Heart left ventricle (tissue), 16 donors: ENCODE measurements around the gene EVI5L. TPM values are rescaled to one million over a fixed set of nuclear protein-coding genes. Genes with fewer than 3 reads are reported as not detected.

ENCODE experiments used
- ATAC-seq, 4 donors: fragments of 200-7000 bp; cut with Tn5 transposase; one replicate each; pipeline ENCODE4 v1.9.1; 2020 to 2022; ENCODE audit warnings: moderate library complexity in 4 of 4, mild to moderate bottlenecking in 3 of 4, moderate number of reproducible peaks in 1 of 4
- DNase-seq, 5 donors: peaks; one replicate each; pipeline ENCODE4 v3.0.0-alpha.2; 2020
- H3K27ac ChIP-seq, 12 donors: fragments of 200-600 bp; sonication (generic) in 4 of 12; one replicate each; pipeline versions ENCODE4 v1.5.0 to v1.8.0; 2016 to 2022; ENCODE audit warnings: mild to moderate bottlenecking in 2 of 12
- H3K27me3 ChIP-seq, 9 donors: fragments of 200-600 bp; sonication (generic) in 2 of 9; one replicate each; pipeline versions ENCODE4 v1.5.1 to v1.8.0; 2016 to 2022; ENCODE audit warnings: mild to moderate bottlenecking in 3 of 9
- H3K36me3 ChIP-seq, 9 donors: fragments of 200-600 bp; sonication (generic) in 2 of 9; one replicate each; pipeline versions ENCODE4 v1.5.0 to v1.8.0; 2018 to 2022; ENCODE audit warnings: mild to moderate bottlenecking in 2 of 9
- H3K4me1 ChIP-seq, 12 donors: fragments of 200-600 bp; sonication (generic) in 4 of 12; one replicate each; pipeline versions ENCODE4 v1.5.0 to v1.8.0; 2016 to 2022; ENCODE audit warnings: mild to moderate bottlenecking in 3 of 12
- H3K4me3 ChIP-seq, 12 donors: fragments of 200-600 bp; sonication (generic) in 4 of 12; one replicate each; pipeline versions ENCODE4 v1.5.0 to v1.8.0; 2017 to 2022; ENCODE audit warnings: mild to moderate bottlenecking in 9 of 12, moderate library complexity in 4 of 12
- H3K9me3 ChIP-seq, 12 donors: fragments of 200-600 bp; sonication (generic) in 4 of 12; one replicate each; pipeline versions ENCODE4 v1.5.0 to v1.8.0; 2016 to 2022; ENCODE audit warnings: mild to moderate bottlenecking in 1 of 12
- POLR2A ChIP-seq, 2 donors: fragments of 450-650 bp; IDR thresholded peaks; one replicate each; pipeline ENCODE4 v1.6.1; 2017; ENCODE audit warnings: antibody characterized with exemption in 2 of 2, mild to moderate bottlenecking in 2 of 2, moderate library complexity in 2 of 2
- WGBS, 4 donors: extraction: QIAGEN DNeasy Blood & Tissue Kit in 2 of 4; methylation state at CpG; one replicate each; pipeline versions ENCODE4 v1.1.5 to v1.1.7; 2013 to 2018; 5-methylcytosine and 5-hydroxymethylcytosine counted together
- intact Hi-C, 10 donors: fragments of 100-400 bp; cut with DNase I; formaldehyde crosslinking; loops; one replicate each; pipeline versions ENCODE4 v1.11.1 to v1.14.2; 2022
- polyA plus RNA-seq, 2 donors: library from polyadenylated mRNA; stranded (reverse); fragments of 200-250 nt; gene quantifications; one replicate each; pipeline ENCODE4 v1.2.3, GENCODE V29; 2013
- total RNA-seq, 9 donors: library from RNA; depleted of rRNA in 2 of 9; stranded (reverse); fragments of >200 nt in 2 of 9; fragmentation: NEBNext Ultra II Directional in 3 of 9; extraction: Animal tissue kit (Norgen Biotek cat#: 25700) in 3 of 9; gene quantifications; one replicate each; pipeline versions ENCODE4 v1.1.0 to v1.2.4, GENCODE V29; 2016 to 2023
- TF ChIP-seq, protein P1 (sequence below), 12 donors: fragments of 200-600 bp; sonication (generic) in 4 of 12; IDR thresholded peaks; one replicate each; pipeline versions ENCODE4 v1.5.0 to v1.8.0; 2018 to 2022; ENCODE audit warnings: antibody characterized with exemption in 12 of 12, mild to moderate bottlenecking in 5 of 12
- donor health status: ischemic (EF 13 %, LVEDD 7.1; RV severe dilation, severe dysfunction).
- donor health status: healthy with polysubstance abuse.
- donor health status: DM: no; HTN: yes; CAD: no.
- donor health status: DM: no; HTN: no; CAD: no.
- donor health status: ischemic (EF 25% LVEDD 6.9; RV normal size, moderate dysfunction).
- donor health status: ischemic (EF 25% LVEDD 5.7; RV mildly dilated, moderate dysfunction).
- donor health status: healthy.
- donor health status: DM: yes; HTN: yes; CAD: no.
- donor health status: ischemic (EF 35%, LVEDD 5.7; RV mildly dilated, moderate dysfunction).
- donor health status: nonischemic (EF 11% LVEDD 7.7; RV severe dilation, severe dysfunction).
- donor health status: DM: yes; HTN: yes; CAD: no.
- donor health status: PGD.
- donor health status: ischemic (EF 29% LVEDD 5.4; RV normal size, mild dysfunction).
- donor health status: nonischemic (EF 23%, LVEDD 6.1; RV moderate dilation, normal function).

Gene EVI5L
- total and polyA plus RNA-seq, 11 donors = 18.2 to 41.9 (median 22.1) TPM

DNA sequence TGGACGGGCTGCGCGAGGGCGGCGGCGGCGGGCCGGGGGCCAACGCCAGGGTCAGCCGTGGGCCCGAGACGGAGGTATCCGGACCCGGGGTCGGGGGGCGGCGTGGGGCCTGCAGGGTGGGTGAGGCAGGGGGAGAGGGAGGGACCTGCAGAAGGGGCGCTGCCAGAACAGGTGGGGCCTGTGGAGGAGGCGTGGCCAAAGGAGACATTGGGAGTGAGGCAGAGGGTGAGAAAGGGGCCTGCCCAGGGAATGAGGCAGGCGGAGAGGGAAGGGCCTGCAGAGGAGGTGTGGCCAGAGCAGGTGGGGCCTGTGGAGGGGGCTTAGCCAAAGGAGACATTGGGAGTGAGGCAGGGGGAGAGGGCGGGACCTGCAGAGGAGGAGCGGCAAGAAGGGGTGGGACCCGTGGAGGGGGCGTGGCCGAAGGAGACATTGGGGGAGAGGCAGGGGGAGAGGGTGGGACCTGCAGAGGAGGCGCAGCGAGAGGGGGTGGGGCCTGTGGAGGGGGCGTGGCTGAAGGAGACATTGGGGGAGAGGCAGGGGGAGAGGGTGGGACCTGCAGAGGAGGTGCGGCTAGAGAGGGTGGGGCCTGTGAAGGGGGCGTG is 40.0 kb downstream of the EVI5L start:
- Histone ChIP-seq H3K9me3 (no peaks in the 10 kb centered on the region), H3K27ac (peak overlapping the region in 3 of 12 donors; percentile 33 to 55 (median 38)), H3K4me1 (peaks cover 4 to 56% (median 22%) of the 10 kb centered on the region in 12 donors), H3K4me3 (peak overlapping the region in 11 of 12 donors; percentile 21 to 58 (median 48)), H3K36me3 (no peaks in the 10 kb centered on the region), H3K27me3 (peaks cover 16 to 57% (median 26%) of the 10 kb centered on the region in 9 donors)
- peak in 2 of 4 donors; percentile 4 to 17 for ATAC-seq
- peak in 2 of 5 donors; percentile 49 to 53 for DNase-seq
- TF ChIP-seq, protein P1, sequence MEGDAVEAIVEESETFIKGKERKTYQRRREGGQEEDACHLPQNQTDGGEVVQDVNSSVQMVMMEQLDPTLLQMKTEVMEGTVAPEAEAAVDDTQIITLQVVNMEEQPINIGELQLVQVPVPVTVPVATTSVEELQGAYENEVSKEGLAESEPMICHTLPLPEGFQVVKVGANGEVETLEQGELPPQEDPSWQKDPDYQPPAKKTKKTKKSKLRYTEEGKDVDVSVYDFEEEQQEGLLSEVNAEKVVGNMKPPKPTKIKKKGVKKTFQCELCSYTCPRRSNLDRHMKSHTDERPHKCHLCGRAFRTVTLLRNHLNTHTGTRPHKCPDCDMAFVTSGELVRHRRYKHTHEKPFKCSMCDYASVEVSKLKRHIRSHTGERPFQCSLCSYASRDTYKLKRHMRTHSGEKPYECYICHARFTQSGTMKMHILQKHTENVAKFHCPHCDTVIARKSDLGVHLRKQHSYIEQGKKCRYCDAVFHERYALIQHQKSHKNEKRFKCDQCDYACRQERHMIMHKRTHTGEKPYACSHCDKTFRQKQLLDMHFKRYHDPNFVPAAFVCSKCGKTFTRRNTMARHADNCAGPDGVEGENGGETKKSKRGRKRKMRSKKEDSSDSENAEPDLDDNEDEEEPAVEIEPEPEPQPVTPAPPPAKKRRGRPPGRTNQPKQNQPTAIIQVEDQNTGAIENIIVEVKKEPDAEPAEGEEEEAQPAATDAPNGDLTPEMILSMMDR (IDR thresholded peaks at IDR 0.05) = no peak
- TF ChIP-seq POLR2A (IDR thresholded peaks at IDR 0.05) = no peak
- intact Hi-C loops = loop anchor here in 1 of 10 donors (5.0 kb wide), 1 partner anchor 32 kb away; the partner anchor contains the start of gene MAP2K7
- WGBS, 4 donors = 19 to 39% (median 25%) methylated on average over 17 to 30 of the region's 30 CpGs

DNA sequence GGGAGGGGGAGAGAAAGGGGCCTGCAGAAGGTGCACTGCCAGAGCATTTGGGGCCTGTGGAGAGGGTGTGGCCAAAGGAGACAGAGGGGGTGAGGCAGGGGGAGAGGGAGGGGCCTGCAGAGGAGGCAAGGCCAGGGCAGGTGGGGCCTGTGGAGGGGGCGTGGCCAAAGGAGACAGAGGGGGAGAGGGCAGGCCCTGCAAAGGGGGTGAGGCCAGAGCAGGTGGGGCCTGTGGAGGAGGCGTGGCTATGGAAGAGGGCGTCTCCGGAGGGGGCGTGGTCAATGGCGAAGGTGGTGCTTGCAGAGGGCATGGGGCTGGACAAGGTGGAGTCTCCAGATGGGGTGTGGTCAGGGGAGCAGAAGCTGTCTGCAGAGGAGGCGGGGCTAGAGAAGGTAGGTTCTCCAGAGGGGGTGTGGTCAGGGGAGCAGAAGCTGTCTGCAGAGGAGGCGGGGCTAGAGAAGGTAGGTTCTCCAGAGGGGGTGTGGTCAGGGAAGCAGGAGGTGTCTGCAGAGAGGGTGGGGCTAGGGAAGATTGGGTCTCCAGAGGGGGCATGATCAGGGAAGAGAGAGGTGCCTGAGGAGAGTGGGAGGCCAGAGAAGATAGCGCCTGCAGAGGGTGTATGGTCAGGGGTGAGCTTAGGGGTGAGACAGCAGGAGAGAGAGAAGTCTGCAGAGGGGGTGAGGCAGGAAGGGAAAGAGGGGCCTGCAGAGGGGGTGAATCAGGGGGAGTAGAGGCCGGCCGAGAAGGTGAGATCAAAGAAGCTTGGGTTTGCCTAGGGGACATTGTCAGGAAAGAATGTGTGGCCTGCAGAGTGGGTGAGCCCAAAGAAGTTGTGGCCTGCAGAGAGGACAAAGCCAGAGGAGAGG is 40.8 kb downstream of the EVI5L start:
- DNase-seq (peak in 2 of 5 donors; percentile 48 to 61), ATAC-seq (peak in 2 of 4 donors; percentile 8)
- Histone ChIP-seq H3K27ac (peak overlapping the region in 1 of 12 donors; percentile 7), H3K9me3 (no peaks in the 10 kb centered on the region), H3K4me3 (peak overlapping the region in 1 of 12 donors; percentile 42), H3K27me3 (peaks cover 16 to 59% (median 29%) of the 10 kb centered on the region in 9 donors), H3K36me3 (no peaks in the 10 kb centered on the region), H3K4me1 (peaks cover 4 to 56% (median 22%) of the 10 kb centered on the region in 12 donors)
- WGBS, 4 donors = 61 to 73% (median 68%) methylated on average over 11 of the region's 11 CpGs
- intact Hi-C loops = no loop called here
- TF ChIP-seq POLR2A (IDR thresholded peaks at IDR 0.05) = no peak
- TF ChIP-seq, protein P1 (IDR thresholded peaks at IDR 0.05) = no peak

DNA sequence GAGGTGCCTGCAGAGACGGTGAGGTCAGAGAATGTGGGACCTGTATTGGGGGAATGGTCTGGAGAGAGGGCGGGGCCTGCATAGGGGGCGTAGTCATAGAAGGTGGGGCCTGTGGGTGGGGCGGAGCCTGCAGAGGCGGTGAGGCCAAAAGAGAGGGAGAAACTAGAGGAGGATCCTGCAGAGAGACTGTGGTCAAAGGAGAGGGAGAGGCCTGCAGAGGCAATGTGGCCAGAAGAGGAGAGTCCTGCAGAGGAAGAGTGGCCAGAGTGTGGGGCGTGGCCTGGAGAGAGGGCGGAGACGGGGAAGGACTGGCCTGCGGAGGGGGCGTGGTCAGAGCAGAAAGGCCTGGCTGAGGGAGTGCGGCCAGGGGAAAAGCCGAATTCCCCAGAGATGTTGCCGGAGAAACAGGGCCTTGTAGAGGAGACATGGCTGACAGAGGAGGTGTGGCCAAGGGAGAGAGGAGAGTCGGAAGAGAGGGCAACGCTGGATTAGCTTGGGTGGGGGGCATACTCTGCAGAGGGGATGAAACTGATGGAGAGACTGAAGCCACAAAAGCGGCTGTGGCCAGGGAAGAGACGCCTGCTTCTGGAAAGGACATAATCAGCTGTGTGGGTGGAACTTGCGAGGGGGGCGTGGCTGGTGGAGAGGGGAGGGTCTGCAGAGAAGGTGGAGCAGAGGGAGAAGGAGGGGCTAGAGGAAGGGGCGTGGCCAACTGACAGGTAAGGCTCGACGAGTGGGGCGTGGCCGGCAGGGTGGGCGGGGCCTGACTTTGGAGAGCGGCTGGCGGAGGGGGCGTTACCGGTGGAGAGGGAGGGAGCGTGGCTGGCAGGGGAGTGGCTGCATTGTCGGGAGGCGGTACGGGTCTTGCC is 41.7 kb downstream of the EVI5L start:
- peak overlapping the region in 10 of 12 donors; percentile 14 to 47 (median 32) for H3K4me3 ChIP-seq
- peaks cover 4 to 56% (median 22%) of the 10 kb centered on the region in 12 donors for H3K4me1 ChIP-seq
- no peaks in the 10 kb centered on the region for H3K36me3 ChIP-seq
- 7 to 10% (median 9%) methylated on average over 33 of the region's 33 CpGs for WGBS, 4 donors
- H3K27ac ChIP-seq = peak overlapping the region in 1 of 12 donors; percentile 7
- intact Hi-C loops = no loop called here
- DNase-seq = peak; percentile 86 to 89 (median 89)
- peak; percentile 49 to 80 (median 56) for ATAC-seq
- H3K27me3 ChIP-seq = peaks cover 13 to 54% (median 29%) of the 10 kb centered on the region in 9 donors
- TF ChIP-seq POLR2A (IDR thresholded peaks at IDR 0.05) = no peak
- TF ChIP-seq, protein P1 (IDR thresholded peaks at IDR 0.05) = no peak
- H3K9me3 ChIP-seq = no peaks in the 10 kb centered on the region
